Fibroblast of skin of right biceps (primary cell): ENCODE data around the gene CASZ1.

ENCODE experiments used
- DNase-seq: peaks from one replicate; pipeline ENCODE4 v3.0.0-alpha.2; 2013

CASZ1 gene

GRCh38 chr1:10631811-10632593 is 164.4 kb downstream of the CASZ1 start:
- DNase-seq = no peak

- DNase-seq = no peak
Observed at GRCh38 chr1:10631121-10631810, 165.2 kb downstream of the CASZ1 start.

GRCh38 chr1:10630661-10631120 is 165.8 kb downstream of the CASZ1 start:
- DNase-seq = no peak

- DNase-seq = no peak
Observed at GRCh38 chr1:10629816-10630571, 166.5 kb downstream of the CASZ1 start.

GRCh38 chr1:10629091-10629815 is 167.2 kb downstream of the CASZ1 start:
- no peak for DNase-seq

GRCh38 chr1:10628685-10629084 is 167.8 kb downstream of the CASZ1 start:
- no peak for DNase-seq

- no peak for DNase-seq
Observed at GRCh38 chr1:10626791-10627410, 169.5 kb downstream of the CASZ1 start.

GRCh38 chr1:10626131-10626731 is 170.2 kb downstream of the CASZ1 start:
- no peak for DNase-seq

- peak; percentile 28 for DNase-seq
Observed at GRCh38 chr1:10625554-10625953, 170.9 kb downstream of the CASZ1 start.

GRCh38 chr1:10625076-10625475 is 171.4 kb downstream of the CASZ1 start:
- DNase-seq = no peak

- no peak for DNase-seq
Observed at GRCh38 chr1:10624256-10625050, 172.0 kb downstream of the CASZ1 start.

GRCh38 chr1:10623686-10624145 is 172.7 kb downstream of the CASZ1 start:
- DNase-seq = no peak

GRCh38 chr1:10622910-10623685 is 173.3 kb downstream of the CASZ1 start:
- no peak for DNase-seq

- no peak for DNase-seq
Observed at GRCh38 chr1:10621906-10622305, 174.5 kb downstream of the CASZ1 start.

GRCh38 chr1:10620776-10621175 is 175.7 kb downstream of the CASZ1 start:
- no peak for DNase-seq

GRCh38 chr1:10617931-10618885 is 178.2 kb downstream of the CASZ1 start:
- DNase-seq = no peak

GRCh38 chr1:10617318-10617717 is 179.1 kb downstream of the CASZ1 start:
- DNase-seq = no peak

- no peak for DNase-seq
Observed at GRCh38 chr1:10616696-10617095, 179.8 kb downstream of the CASZ1 start.
